B cell (primary cell): ENCODE data around the gene ATP11B.

Experiments
- EZH2 ChIP-seq: IDR thresholded peaks from 2 replicates; pipeline ENCODE4 v1.6.1; 2012; ENCODE audit warnings: borderline replicate concordance, low read depth, mild to moderate bottlenecking, moderate library complexity, low read length; ENCODE audit not compliant: insufficient read depth, poor library complexity, severe bottlenecking
- TF ChIP-seq, protein P1 (sequence below): fragments of 200-600 bp; IDR thresholded peaks from one replicate; pipeline ENCODE4 v1.8.0; 2022; ENCODE audit warnings: antibody characterized with exemption, mild to moderate bottlenecking

DNA sequence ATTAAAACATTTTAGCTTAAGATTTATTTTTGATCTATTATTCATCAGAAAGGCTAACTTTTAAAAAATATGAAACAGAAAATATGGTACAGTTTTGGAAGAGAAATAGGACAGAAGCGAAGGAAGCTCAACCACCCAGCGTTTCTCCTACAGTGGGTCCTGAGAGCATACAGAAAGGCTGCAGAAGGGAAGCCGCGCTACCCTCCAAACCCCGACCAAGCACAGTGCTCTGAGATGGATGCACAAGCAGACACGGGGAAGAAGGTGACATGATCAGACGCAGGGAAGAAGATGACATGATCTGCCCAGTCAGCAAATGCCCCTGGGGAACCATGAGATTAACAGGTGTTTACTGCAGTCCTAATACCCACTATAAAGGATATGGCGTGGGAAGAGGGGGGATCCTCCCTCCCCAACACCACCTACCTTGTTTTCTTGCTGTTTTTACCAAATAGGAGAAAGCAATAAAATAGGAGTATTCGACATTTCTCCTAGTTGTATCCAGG is 172.6 kb downstream of the ATP11B start:
- TF ChIP-seq EZH2, result no peak
- TF ChIP-seq, protein P1, sequence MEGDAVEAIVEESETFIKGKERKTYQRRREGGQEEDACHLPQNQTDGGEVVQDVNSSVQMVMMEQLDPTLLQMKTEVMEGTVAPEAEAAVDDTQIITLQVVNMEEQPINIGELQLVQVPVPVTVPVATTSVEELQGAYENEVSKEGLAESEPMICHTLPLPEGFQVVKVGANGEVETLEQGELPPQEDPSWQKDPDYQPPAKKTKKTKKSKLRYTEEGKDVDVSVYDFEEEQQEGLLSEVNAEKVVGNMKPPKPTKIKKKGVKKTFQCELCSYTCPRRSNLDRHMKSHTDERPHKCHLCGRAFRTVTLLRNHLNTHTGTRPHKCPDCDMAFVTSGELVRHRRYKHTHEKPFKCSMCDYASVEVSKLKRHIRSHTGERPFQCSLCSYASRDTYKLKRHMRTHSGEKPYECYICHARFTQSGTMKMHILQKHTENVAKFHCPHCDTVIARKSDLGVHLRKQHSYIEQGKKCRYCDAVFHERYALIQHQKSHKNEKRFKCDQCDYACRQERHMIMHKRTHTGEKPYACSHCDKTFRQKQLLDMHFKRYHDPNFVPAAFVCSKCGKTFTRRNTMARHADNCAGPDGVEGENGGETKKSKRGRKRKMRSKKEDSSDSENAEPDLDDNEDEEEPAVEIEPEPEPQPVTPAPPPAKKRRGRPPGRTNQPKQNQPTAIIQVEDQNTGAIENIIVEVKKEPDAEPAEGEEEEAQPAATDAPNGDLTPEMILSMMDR, result no peak
